ENCODE results near the gene KCTD11. TPM values are rescaled to one million over a fixed set of nuclear protein-coding genes. Genes with fewer than 3 reads are reported as not detected.
"Not testable (repeated sequence)": the region's sequence is repeated elsewhere in the genome, so short reads cannot be mapped to it uniquely, and the experiment has no call there.

The KCTD11 gene
- total RNA-seq, 2 experiments from 2014 or later, result 6.0 to 6.1 TPM

DNA sequence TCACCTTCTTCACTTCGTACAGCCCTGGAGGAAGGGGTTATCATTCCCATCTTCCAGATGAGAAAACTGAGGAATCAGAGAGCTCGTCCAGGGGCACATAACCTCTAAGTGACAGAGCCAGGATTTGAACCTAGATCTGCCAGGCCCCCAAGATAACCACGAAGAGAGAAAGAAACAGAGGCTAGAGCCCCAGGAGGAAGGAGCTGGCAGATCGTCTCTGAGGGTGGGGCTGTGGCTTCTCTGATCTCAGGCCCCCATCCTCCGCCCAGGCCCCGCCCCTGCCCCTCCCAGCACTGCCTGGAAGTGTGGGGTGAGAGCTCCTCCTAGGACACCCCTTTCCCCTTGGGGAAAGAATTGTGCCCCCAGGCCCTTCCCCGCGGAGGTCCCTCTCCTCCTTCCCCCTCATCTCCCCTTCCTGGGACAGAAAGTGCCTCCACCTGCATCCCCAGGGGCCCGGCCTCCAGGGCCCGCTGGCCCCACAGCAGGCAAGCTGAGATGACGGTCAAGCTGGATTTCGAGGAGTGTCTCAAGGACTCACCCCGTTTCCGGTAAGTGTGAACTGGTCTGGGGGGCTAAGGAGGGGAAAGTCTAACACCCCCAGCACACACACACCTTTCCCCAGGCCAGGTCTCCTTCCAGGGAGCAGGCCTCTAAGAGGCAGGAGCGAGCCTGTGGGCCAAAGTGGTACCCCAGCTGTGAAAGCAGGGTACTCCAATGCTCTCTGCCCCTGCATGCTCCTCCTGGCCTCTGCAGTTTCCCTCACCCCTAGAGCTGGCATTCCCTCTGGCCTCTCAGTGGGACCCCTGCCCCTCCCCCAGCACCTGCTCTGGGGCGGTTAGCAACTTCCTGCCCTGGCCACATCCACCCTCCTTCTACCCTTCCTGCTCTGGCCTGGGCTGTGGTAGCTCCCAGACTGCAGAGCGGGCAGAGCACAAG lies 15.5 kb upstream of the KCTD11 start, which contains the start of gene ACAP1:
TSS of gene ACAP1 (plus strand) at position 290 of the 936 bp plus-strand sequence. CDS start at position 496, 206 bp downstream.
- CTCF ChIA-PET, result interaction anchor here (0.6 to 6.4 kb wide), 26 partner anchors 8 to 803 kb away, joined by 3 to 61 read pairs (median 4); partner anchors contain the start of genes CHRNB1, FXR2, GPS2 and KCTD11
- Mint-ChIP-seq H3K9me3 (ENCODE audit: low read depth) (no peaks in the 10 kb centered on the region), H3K4me1 (peaks cover 48% of the 10 kb centered on the region), H3K36me3 (peaks cover 27% of the 10 kb centered on the region), H3K4me3 (peak within 1 kb of the TSS; percentile 93), H3K27ac (peak within 1 kb of the TSS; percentile 96), H3K27me3 (no peaks in the 10 kb centered on the region)
- DNase-seq, result peak; percentile 96
- ATAC-seq, result peak; percentile 95

DNA sequence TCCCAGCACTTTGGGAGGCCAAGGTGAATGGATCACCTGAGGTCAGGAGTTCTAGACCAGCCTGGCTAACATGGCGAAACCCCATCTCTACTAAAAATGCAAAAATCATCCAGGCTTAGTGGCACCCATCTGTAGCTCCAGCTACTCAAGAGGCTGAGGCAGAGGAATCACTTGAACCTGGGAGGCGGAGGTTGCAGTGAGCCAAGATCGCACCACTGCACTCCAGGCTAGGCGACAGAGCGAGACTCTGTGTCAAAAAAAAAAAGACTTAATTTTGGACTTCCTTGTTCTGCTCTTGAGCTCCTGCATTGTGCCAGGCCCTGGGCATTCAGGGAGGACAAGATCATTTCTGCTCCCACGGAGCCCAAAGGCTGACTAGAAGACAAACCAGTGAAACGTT lies 14.4 kb upstream of the KCTD11 start:
- H3K27ac Mint-ChIP-seq, result peak overlapping the region; percentile 96
- not testable (repeated sequence) for DNase-seq; H3K27me3 Mint-ChIP-seq; H3K9me3 Mint-ChIP-seq (ENCODE audit: low read depth); ATAC-seq
- H3K36me3 Mint-ChIP-seq, result peaks cover 34% of the 10 kb centered on the region
- peak overlapping the region; percentile 93 for H3K4me3 Mint-ChIP-seq
- H3K4me1 Mint-ChIP-seq, result peaks cover 45% of the 10 kb centered on the region
- CTCF ChIA-PET, result interaction anchor here (1.0 to 6.4 kb wide), 16 partner anchors 9 to 350 kb away, joined by 3 to 61 read pairs (median 6); partner anchors contain the start of genes GPS2, KCTD11, NEURL4 and SLC2A4

DNA sequence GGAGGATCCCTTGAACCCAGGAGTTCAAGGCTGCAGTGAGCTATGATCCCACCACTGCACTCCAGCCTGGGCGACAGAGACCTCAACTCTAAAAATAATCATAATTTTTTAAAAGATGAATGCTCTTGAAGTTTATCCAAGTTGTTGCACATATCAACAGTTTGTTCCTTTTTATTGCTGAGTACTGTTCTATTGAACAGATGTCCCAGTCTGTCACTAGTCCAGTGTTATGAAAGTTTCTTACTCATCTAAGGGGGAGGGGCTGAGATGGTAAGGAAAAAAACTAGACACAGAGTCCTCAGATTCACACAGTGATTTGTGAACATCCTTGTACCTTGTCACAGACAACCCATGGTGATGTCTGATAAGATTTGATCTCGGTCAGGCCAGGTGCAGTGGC lies 11.8 kb upstream of the KCTD11 start:
- DNase-seq, result no peak
- Mint-ChIP-seq H3K27me3 (no peaks in the 10 kb centered on the region), H3K4me1 (peaks cover 39% of the 10 kb centered on the region), H3K36me3 (peaks cover 40% of the 10 kb centered on the region), H3K4me3 (no peak overlapping the region), H3K9me3 (ENCODE audit: low read depth) (no peaks in the 10 kb centered on the region), H3K27ac (no peak overlapping the region)
- no peak for ATAC-seq
- CTCF ChIA-PET, result interaction anchor here (0.9 to 2.8 kb wide), 2 partner anchors 11 to 18 kb away, joined by 3 to 6 read pairs; partner anchors contain the start of gene NEURL4

DNA sequence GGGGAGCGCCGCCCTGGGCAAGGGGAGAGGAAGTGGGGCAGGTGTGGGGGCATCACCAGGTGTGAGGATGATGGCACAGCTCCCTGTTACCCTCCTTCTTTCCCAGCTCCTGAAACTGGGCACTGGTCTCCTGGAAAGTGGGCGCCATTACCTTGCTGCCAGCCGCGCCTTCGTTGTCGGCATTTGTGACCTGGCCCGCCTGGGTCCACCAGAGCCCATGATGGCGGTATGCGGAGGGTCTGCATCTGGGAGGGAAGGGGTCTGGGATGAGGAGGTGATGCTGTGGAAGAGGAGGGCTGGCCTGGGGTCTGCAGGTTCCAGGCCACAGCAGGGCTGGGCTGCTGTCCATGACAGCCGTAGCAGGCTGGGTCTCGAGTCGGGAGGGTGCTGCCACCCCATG lies 10.1 kb upstream of the KCTD11 start:
- no peak for DNase-seq

DNA sequence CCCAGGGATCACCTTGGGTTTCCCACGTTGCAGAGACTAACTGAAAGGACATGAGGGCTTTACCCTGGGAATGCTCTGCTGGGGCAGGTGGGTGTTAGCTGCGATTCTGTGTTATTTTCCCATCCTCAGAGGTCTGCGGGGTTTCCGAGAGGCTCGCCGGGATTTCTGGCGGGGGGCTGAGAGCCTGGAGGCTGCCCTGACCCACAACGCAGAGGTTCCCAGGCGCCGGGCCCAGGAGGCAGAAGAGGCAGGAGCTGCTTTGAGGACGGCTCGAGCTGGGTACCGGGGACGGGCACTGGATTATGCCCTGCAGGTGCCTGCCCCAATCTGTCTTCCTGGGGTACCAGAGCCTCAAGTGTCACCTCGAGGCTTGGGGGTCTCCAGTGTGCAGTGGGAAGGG lies 8.7 kb upstream of the KCTD11 start:
- CTCF ChIA-PET, result no interaction called here
- H3K9me3 Mint-ChIP-seq (ENCODE audit: low read depth), result no peaks in the 10 kb centered on the region
- H3K4me1 Mint-ChIP-seq, result peaks cover 22% of the 10 kb centered on the region
- H3K4me3 Mint-ChIP-seq, result no peak overlapping the region
- H3K36me3 Mint-ChIP-seq, result peaks cover 43% of the 10 kb centered on the region
- no peak for DNase-seq
- no peaks in the 10 kb centered on the region for H3K27me3 Mint-ChIP-seq
- H3K27ac Mint-ChIP-seq, result no peak overlapping the region
- ATAC-seq, result no peak

More for the DNA sequence above, 10.1 kb upstream of the KCTD11 start:
- Mint-ChIP-seq H3K36me3 (peaks cover 47% of the 10 kb centered on the region), H3K4me1 (peaks cover 30% of the 10 kb centered on the region), H3K9me3 (ENCODE audit: low read depth) (no peaks in the 10 kb centered on the region), H3K27ac (peak overlapping the region; percentile 9), H3K4me3 (no peak overlapping the region), H3K27me3 (no peaks in the 10 kb centered on the region)
- CTCF ChIA-PET, result interaction anchor here (0.9 to 1.5 kb wide), 3 partner anchors 20 to 28 kb away, joined by 3 read pairs; no protein-coding TSS in a partner anchor
- ATAC-seq, result no peak

DNA sequence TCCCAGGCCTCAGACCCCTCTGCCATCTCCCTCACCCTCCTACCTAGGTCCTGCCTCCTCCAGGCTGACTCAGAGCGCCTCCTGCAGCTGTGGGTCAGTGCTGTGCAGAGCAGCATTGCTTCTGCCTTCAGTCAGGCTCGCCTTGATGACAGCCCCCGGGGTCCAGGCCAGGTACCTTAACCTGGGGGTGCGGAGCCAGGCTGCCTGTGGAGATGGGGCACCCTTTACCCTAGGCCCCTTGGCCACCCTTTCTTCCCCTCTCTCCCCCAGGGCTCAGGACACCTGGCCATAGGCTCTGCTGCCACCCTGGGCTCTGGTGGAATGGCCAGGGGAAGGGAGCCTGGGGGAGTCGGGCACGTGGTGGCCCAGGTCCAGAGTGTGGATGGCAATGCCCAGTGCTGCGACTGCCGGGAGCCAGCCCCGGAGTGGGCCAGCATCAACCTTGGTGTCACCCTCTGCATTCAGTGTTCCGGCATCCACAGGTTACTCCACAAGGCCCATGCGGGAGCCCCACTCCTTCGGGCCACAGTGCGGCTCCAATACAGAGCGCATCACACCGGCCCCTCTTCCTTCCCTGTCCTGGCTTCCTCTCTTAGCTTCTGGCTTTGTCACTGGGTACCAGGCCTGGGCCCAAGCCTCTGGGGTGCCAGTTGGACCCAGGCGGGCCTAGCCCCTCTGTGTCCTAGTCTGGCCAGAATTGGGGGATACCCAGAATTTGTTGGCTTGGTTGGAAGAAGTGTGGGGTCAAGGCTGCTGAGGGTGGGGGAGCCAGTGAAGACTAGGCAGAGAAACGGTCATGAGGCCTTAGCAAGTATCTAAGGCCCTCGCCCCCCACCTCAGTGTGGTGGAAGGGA lies 5.0 kb upstream of the KCTD11 start:
- Mint-ChIP-seq H3K36me3 (peaks cover 44% of the 10 kb centered on the region), H3K27me3 (no peaks in the 10 kb centered on the region), H3K9me3 (ENCODE audit: low read depth) (no peaks in the 10 kb centered on the region), H3K4me3 (no peak overlapping the region), H3K27ac (no peak overlapping the region), H3K4me1 (peaks cover 28% of the 10 kb centered on the region)
- no peak for ATAC-seq
- no peak for DNase-seq
- CTCF ChIA-PET, result interaction anchor here (0.7 to 4.8 kb wide), 8 partner anchors 8 to 51 kb away, joined by 4 to 61 read pairs (median 10); partner anchors contain the start of genes ACAP1, NEURL4 and TMEM95

DNA sequence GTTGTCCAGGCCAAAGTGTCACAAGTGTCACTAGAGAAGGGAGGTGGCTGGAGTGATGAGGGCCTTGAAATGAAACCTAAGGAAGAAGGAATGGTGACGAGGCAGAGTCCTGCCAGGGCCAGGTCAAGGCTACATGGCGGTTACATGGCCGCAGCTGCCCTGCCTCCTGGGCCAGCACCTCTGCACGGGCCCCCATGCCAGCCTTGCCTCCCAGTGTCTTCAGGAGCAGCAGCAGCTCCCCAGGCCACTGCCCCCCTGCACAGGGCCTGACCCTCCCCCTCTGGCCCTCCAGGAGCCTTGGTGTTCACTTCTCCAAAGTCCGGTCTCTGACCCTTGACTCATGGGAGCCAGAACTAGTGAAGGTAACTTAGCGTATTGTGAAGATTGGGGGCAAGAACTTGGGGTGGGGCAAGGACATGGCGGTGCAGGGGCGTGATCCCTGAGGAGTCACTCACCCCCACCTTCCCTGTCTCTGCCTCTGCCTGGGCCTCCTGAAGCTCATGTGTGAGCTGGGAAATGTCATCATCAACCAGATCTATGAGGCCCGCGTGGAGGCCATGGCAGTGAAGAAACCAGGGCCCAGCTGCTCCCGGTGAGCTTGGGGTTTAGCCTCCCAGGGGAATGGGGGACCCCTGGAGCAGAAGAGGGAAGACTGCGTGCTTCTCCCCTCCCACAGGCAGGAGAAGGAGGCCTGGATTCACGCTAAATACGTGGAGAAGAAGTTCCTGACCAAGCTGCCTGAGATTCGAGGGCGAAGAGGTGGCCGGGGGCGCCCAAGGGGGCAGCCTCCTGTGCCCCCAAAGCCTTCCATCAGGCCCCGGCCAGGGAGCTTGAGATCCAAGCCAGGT lies 4.1 kb upstream of the KCTD11 start:
- H3K27me3 Mint-ChIP-seq, result no peaks in the 10 kb centered on the region
- no peak for ATAC-seq
- H3K9me3 Mint-ChIP-seq (ENCODE audit: low read depth), result no peaks in the 10 kb centered on the region

DNA sequence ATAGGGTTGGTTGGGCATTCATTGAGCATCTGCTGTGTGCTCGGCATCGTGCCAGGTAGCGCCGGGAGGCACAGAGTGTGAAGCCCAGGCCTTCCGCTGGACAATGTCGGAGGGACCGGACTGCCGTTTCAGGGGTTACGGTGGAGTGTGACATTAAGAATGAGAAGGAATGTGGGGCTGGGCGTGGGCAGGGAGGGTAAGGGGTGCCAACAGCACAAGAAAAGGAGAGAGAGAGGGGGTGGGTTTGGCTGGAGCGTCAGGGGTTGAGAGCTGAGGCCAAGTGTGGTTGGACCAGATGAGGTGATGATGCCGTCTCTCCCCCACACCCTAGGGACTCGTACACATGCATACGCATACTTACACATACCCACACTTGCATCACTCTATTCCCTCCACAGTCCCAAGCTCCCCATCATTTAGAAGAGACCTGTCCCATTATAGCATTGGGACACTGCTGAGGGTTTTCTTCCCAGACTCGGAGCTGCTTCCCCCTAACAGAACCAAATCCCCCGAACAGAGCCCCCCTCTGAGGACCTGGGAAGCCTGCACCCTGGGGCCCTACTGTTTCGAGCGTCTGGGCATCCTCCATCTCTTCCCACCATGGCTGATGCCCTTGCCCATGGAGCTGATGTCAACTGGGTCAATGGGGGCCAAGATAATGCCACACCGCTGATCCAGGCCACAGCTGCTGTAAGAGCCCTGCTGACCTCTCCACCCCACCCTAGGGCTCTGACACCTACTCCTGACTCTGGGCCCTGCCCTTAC lies 3.3 kb upstream of the KCTD11 start:
- H3K4me3 Mint-ChIP-seq, result no peak overlapping the region
- CTCF ChIA-PET, result interaction anchor here (0.7 to 4.8 kb wide), 5 partner anchors 12 to 92 kb away, joined by 3 to 61 read pairs (median 10); partner anchors contain the start of genes ACAP1 and NEURL4
- peaks cover 34% of the 10 kb centered on the region for H3K4me1 Mint-ChIP-seq
- H3K27me3 Mint-ChIP-seq, result no peaks in the 10 kb centered on the region
- ATAC-seq (no peak), DNase-seq (no peak)
- no peaks in the 10 kb centered on the region for H3K9me3 Mint-ChIP-seq (ENCODE audit: low read depth)
- peak overlapping the region; percentile 1 for H3K27ac Mint-ChIP-seq
- peaks cover 42% of the 10 kb centered on the region for H3K36me3 Mint-ChIP-seq

More for the DNA sequence above, 4.1 kb upstream of the KCTD11 start:
- Mint-ChIP-seq H3K27ac (no peak overlapping the region), H3K4me1 (peaks cover 33% of the 10 kb centered on the region), H3K4me3 (no peak overlapping the region), H3K36me3 (peaks cover 44% of the 10 kb centered on the region)
- DNase-seq, result no peak
- CTCF ChIA-PET, result interaction anchor here (1.1 to 4.8 kb wide), 4 partner anchors 11 to 93 kb away, joined by 5 to 61 read pairs (median 14); partner anchors contain the start of genes ACAP1 and NEURL4

DNA sequence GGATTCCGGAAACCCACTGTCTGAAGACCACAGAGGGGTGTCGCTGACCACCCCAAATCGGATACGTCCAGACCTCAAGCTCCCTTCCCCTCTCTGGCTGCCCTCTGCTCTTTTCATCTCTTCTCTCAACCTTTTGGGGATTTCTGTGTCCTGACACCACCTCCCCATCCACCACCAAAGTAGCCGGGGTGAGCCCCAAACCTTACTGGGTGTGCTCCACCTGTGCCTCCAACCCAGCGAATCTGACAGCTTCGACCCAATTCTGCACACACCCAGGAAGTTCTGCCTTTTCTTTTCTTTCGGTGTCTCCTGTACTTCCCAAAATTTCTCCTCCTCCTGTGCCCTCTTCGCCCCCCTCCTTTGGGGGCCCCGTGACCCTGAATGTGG lies 534 bp downstream of the KCTD11 start:
- DNase-seq (no peak), ATAC-seq (no peak)
- Mint-ChIP-seq H3K4me1 (peaks cover 54% of the 10 kb centered on the region), H3K27ac (peak overlapping the region; percentile 82), H3K9me3 (ENCODE audit: low read depth) (no peaks in the 10 kb centered on the region), H3K27me3 (no peaks in the 10 kb centered on the region), H3K36me3 (peaks cover 25% of the 10 kb centered on the region), H3K4me3 (peak overlapping the region; percentile 78)
- CTCF ChIA-PET, result interaction anchor here (1.1 to 6.7 kb wide), 5 partner anchors 16 to 335 kb away, joined by 3 to 88 read pairs (median 9); partner anchors contain the start of genes ACAP1, SLC2A4, TMEM102 and TP53

DNA sequence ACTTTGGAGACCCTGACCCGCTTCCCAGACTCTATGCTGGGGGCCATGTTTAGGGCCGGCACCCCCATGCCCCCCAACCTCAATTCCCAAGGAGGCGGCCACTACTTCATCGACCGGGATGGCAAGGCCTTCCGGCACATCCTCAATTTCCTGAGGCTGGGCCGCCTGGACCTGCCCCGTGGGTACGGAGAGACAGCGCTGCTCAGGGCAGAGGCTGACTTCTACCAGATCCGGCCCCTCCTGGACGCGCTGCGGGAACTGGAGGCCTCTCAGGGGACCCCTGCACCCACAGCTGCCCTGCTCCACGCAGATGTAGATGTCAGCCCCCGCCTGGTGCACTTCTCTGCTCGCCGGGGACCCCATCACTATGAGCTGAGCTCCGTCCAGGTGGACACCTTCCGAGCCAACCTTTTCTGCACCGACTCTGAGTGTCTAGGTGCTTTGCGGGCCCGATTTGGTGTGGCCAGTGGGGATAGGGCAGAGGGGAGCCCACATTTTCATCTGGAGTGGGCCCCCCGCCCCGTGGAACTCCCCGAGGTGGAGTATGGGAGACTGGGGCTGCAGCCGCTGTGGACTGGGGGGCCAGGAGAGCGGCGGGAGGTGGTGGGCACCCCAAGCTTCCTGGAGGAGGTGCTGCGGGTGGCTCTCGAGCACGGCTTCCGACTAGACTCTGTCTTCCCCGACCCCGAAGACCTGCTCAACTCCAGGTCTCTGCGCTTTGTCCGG lies 1.1 kb downstream of the KCTD11 start:
- no peaks in the 10 kb centered on the region for H3K27me3 Mint-ChIP-seq

More for the DNA sequence above, 1.1 kb downstream of the KCTD11 start:
- no peaks in the 10 kb centered on the region for H3K9me3 Mint-ChIP-seq (ENCODE audit: low read depth)
- CTCF ChIA-PET, result interaction anchor here (1.0 to 6.7 kb wide), 8 partner anchors 17 to 335 kb away, joined by 3 to 88 read pairs (median 16); partner anchors contain the start of genes ACAP1, NEURL4, SENP3 and SLC2A4
- peaks cover 23% of the 10 kb centered on the region for H3K36me3 Mint-ChIP-seq
- H3K27ac Mint-ChIP-seq, result peak overlapping the region; percentile 82
- peaks cover 54% of the 10 kb centered on the region for H3K4me1 Mint-ChIP-seq
- peak overlapping the region; percentile 78 for H3K4me3 Mint-ChIP-seq
- no peak for ATAC-seq
- peak; percentile 43 for DNase-seq
